HepG2 (cell line): ENCODE results near the gene SLC25A25. TPM values are rescaled to one million over a fixed set of nuclear protein-coding genes. Genes with fewer than 3 reads are reported as not detected.

Source experiments
- FOXJ3 ChIP-seq: sonication (generic); formaldehyde crosslinking; IDR thresholded peaks from 2 replicates; pipeline ENCODE4 v1.4.0; 2020; ENCODE audit warnings: missing genetic modification reagents, mild to moderate bottlenecking, borderline replicate concordance
- HDAC6 ChIP-seq: fragments of 200-600 bp; sonication (generic); IDR thresholded peaks from 2 replicates; pipeline ENCODE4 v1.7.0; 2017; ENCODE audit warnings: mild to moderate bottlenecking, antibody characterized with exemption, low read length, low read depth
- IRF1 ChIP-seq: sonication (generic); formaldehyde crosslinking; IDR thresholded peaks from 2 replicates; pipeline ENCODE4 v1.4.0; 2020; ENCODE audit warnings: low read depth, mild to moderate bottlenecking, missing genetic modification reagents
- KLF13 ChIP-seq: sonication (generic); formaldehyde crosslinking; IDR thresholded peaks from 2 replicates; pipeline ENCODE4 v1.4.0; 2020; ENCODE audit warnings: mild to moderate bottlenecking, missing genetic modification reagents
- MED1 ChIP-seq: sonication (generic); formaldehyde crosslinking; IDR thresholded peaks from 2 replicates; pipeline ENCODE4 v1.4.0; 2020; ENCODE audit warnings: missing genetic modification reagents
- MIER2 ChIP-seq: IDR thresholded peaks from 2 replicates; pipeline ENCODE4 v1.6.1; 2016; ENCODE audit warnings: missing biosample characterization, missing genetic modification reagents
- PATZ1 ChIP-seq: sonication (generic); formaldehyde crosslinking; IDR thresholded peaks from 2 replicates; pipeline ENCODE4 v1.4.0; 2020; ENCODE audit warnings: missing genetic modification reagents
- PAX8 ChIP-seq: sonication (generic); formaldehyde crosslinking; IDR thresholded peaks from 2 replicates; pipeline ENCODE4 v1.8.0; 2022; ENCODE audit warnings: mild to moderate bottlenecking, missing genetic modification reagents, borderline replicate concordance
- PBX3 ChIP-seq: sonication (generic); formaldehyde crosslinking; IDR thresholded peaks from 2 replicates; pipeline ENCODE4 v1.8.1; 2023; ENCODE audit warnings: missing genetic modification reagents, inconsistent platforms, borderline replicate concordance
- RXRA ChIP-seq: sonication (generic); formaldehyde crosslinking; IDR thresholded peaks from 2 replicates; pipeline ENCODE4 v1.5.1; 2020; ENCODE audit warnings: missing genetic modification reagents
- SALL1 ChIP-seq: sonication (generic); formaldehyde crosslinking; IDR thresholded peaks from 2 replicates; pipeline ENCODE4 v1.8.0; 2022; ENCODE audit warnings: mild to moderate bottlenecking, missing genetic modification reagents
- SIX1 ChIP-seq: sonication (generic); formaldehyde crosslinking; IDR thresholded peaks from 2 replicates; pipeline ENCODE4 v1.4.0; 2020; ENCODE audit warnings: missing genetic modification reagents, borderline replicate concordance
- TAF1 ChIP-seq: sonication (generic); formaldehyde crosslinking; IDR thresholded peaks from 2 replicates; pipeline ENCODE4 v1.4.0; 2020; ENCODE audit warnings: missing genetic modification reagents
- TBX2 ChIP-seq: sonication (generic); formaldehyde crosslinking; IDR thresholded peaks from 2 replicates; pipeline ENCODE4 v1.5.0; 2020; ENCODE audit warnings: missing genetic modification reagents, mild to moderate bottlenecking, borderline replicate concordance
- ZMYM2 ChIP-seq: sonication (generic); formaldehyde crosslinking; IDR thresholded peaks from 2 replicates; pipeline ENCODE4 v1.8.0; 2022; ENCODE audit warnings: mild to moderate bottlenecking, missing genetic modification reagents
- ZMYM3 ChIP-seq: sonication (generic); formaldehyde crosslinking; IDR thresholded peaks from 2 replicates; pipeline ENCODE4 v1.5.1; 2020; ENCODE audit warnings: mild to moderate bottlenecking, missing genetic modification reagents
- ZNF138 ChIP-seq: sonication (generic); formaldehyde crosslinking; IDR thresholded peaks from 2 replicates; pipeline ENCODE4 v1.5.0; 2020; ENCODE audit warnings: mild to moderate bottlenecking, low read depth, missing genetic modification reagents
- ZNF296 ChIP-seq: sonication (generic); formaldehyde crosslinking; conservative IDR thresholded peaks from 2 replicates; pipeline ENCODE4 v1.5.0; 2020; ENCODE audit warnings: mild to moderate bottlenecking, missing genetic modification reagents
- ZNF331 ChIP-seq: sonication (generic); formaldehyde crosslinking; IDR thresholded peaks from 2 replicates; pipeline ENCODE4 v1.4.0; 2020; ENCODE audit warnings: missing genetic modification reagents
- ZNF350 ChIP-seq: sonication (generic); formaldehyde crosslinking; IDR thresholded peaks from 2 replicates; pipeline ENCODE4 v1.4.0; 2020; ENCODE audit warnings: mild to moderate bottlenecking, low read depth, missing genetic modification reagents, borderline replicate concordance
- ZNF747 ChIP-seq: sonication (generic); formaldehyde crosslinking; IDR thresholded peaks from 2 replicates; pipeline ENCODE4 v1.8.1; 2023; ENCODE audit warnings: missing genetic modification reagents, mild to moderate bottlenecking, borderline replicate concordance
- ZNF770 ChIP-seq: sonication (generic); formaldehyde crosslinking; IDR thresholded peaks from 2 replicates; pipeline ENCODE4 v1.5.0; 2020; ENCODE audit warnings: mild to moderate bottlenecking, missing genetic modification reagents
- ZSCAN22 ChIP-seq: sonication (generic); formaldehyde crosslinking; IDR thresholded peaks from 2 replicates; pipeline ENCODE4 v1.4.0; 2020; ENCODE audit warnings: mild to moderate bottlenecking, missing genetic modification reagents
- polyA plus RNA-seq, 8 experiments: library from polyadenylated mRNA; depleted of rRNA in 3 of 8; stranded (reverse) in 7 of 8; unstranded in 1 of 8; fragments of >200 nt; fragmentation: Illumina TruSeq in 4 of 8; extraction: Trizol in 4 of 8; gene quantifications; 2 replicates each; pipeline versions ENCODE4 v1.2.1 to v1.2.3, GENCODE V29; 2011 to 2016; ENCODE audit warnings: low read depth in 4 of 8, missing spikeins in 1 of 8, mixed read lengths in 1 of 8; ENCODE audit not compliant: insufficient read depth in 1 of 8
- total RNA-seq, 5 experiments: library from RNA; depleted of rRNA; stranded (reverse); fragments of >200 nt; fragmentation: Illumina TruSeq; extraction: Trizol; gene quantifications; 2 replicates each; pipeline ENCODE4 v1.2.3, GENCODE V29; 2016; ENCODE audit warnings: low read depth in 1 of 5

Gene SLC25A25
- total and polyA plus RNA-seq, 2 of the 13 experiments (the other 11 are each of a cell fraction or from before 2014, with no cell fraction given): 10.5 to 24.8 TPM

GRCh38 chr9:128043467-128043868 is 24.6 kb upstream of the SLC25A25 start (continued):
- TF ChIP-seq ZSCAN22 (CRISPR knock-in tag): no peak
- peak; percentile 76 for TF ChIP-seq ZMYM2 (CRISPR knock-in tag)
- peak; percentile 58; the same call in 1 of the 2 replicates for TF ChIP-seq MED1 (CRISPR knock-in tag)
- peak; percentile 62; the same call in 1 of the 2 replicates for TF ChIP-seq ZNF747 (CRISPR knock-in tag)
- TF ChIP-seq TAF1 (CRISPR knock-in tag): no peak; the same call in 1 of the 2 replicates
- 0 out of 2 replicates have a peak, but pooled peaks have one; percentile 59 for TF ChIP-seq ZNF296 (CRISPR knock-in tag)
- peak; percentile 69 for TF ChIP-seq SALL1 (CRISPR knock-in tag)
- TF ChIP-seq IRF1 (CRISPR knock-in tag): no peak
- TF ChIP-seq FOXJ3 (CRISPR knock-in tag): no peak
- no peak for TF ChIP-seq PAX8 (CRISPR knock-in tag)
- TF ChIP-seq HDAC6: no peak
- peak; percentile 94 for TF ChIP-seq PATZ1 (CRISPR knock-in tag)
- TF ChIP-seq MIER2 (CRISPR knock-in tag): peak; percentile 64; the same call in 1 of the 2 replicates
- peak; percentile 69 for TF ChIP-seq RXRA
- TF ChIP-seq ZNF350 (CRISPR knock-in tag): peak; percentile 58; the same call in 1 of the 2 replicates
- TF ChIP-seq ZMYM3 (CRISPR knock-in tag): peak; percentile 84
- TF ChIP-seq ZNF331 (CRISPR knock-in tag): 0 out of 2 replicates have a peak, but pooled peaks have one; percentile 37
- TF ChIP-seq KLF13: no peak
- TF ChIP-seq TBX2: peak; percentile 61; the same call in 1 of the 2 replicates
- TF ChIP-seq ZNF138 (CRISPR knock-in tag): peak; percentile 12; the same call in 1 of the 2 replicates
- peak; percentile 88; the same call in 1 of the 2 replicates for TF ChIP-seq SIX1 (CRISPR knock-in tag)
- peak; percentile 31; the same call in 1 of the 2 replicates for TF ChIP-seq ZNF770
- no peak for TF ChIP-seq PBX3
